HEK293 (cell line): Measurements from ENCODE around the gene TPD52L1.

Experiments used
- CTCF ChIA-PET: fragments of 350-600 bp; formaldehyde crosslinking; extraction: SDS; loops from one replicate; lab custom pipeline; 2021; ENCODE audit warnings: antibody characterized with exemption; lab: Yijun Ruan, JAX
- POLR2A ChIA-PET: fragments of 300-600 bp; formaldehyde crosslinking; extraction: SDS; loops from one replicate; lab custom pipeline; 2020; ENCODE audit warnings: antibody characterized with exemption, inconsistent platforms; lab: Yijun Ruan, JAX
- H3K27ac ChIP-seq: fragments of 200-500 bp; sonication (Bioruptor generic); 2 replicates; pipeline ENCODE4 v1.5.1; 2014; ENCODE audit warnings: low read depth, low read length, control low read depth, inconsistent platforms; ENCODE audit errors: extremely low read depth
- H3K36me3 ChIP-seq, 2 experiments: fragments of 200-500 bp in 1 of 2; sonication (Bioruptor generic) in 1 of 2; 1 replicate in 1 of 2; 2 replicates in 1 of 2; pipeline ENCODE4 v1.5.1; 2014 to 2017; ENCODE audit warnings: inconsistent platforms in 2 of 2, low read length in 2 of 2; ENCODE audit not compliant: control insufficient read depth in 2 of 2, insufficient read depth in 1 of 2
- H3K4me1 ChIP-seq: fragments of 200-500 bp; sonication (Bioruptor generic); 2 replicates; pipeline ENCODE4 v1.5.1; 2014; ENCODE audit warnings: mild to moderate bottlenecking, low read length, inconsistent platforms; ENCODE audit not compliant: control insufficient read depth, insufficient read depth
- H3K4me3 ChIP-seq: 2 replicates; pipeline ENCODE4 v1.5.1; 2011; ENCODE audit warnings: low read depth, mild to moderate bottlenecking, control low read depth, low read length, moderate library complexity
- H3K9me3 ChIP-seq: fragments of 200-500 bp; sonication (Bioruptor generic); 2 replicates; pipeline ENCODE4 v1.5.1; 2014; ENCODE audit warnings: low read depth, low read length, inconsistent platforms; ENCODE audit not compliant: control insufficient read depth, insufficient read depth
- KLF16 ChIP-seq: fragments of 450-650 bp; formaldehyde crosslinking; IDR thresholded peaks from 2 replicates; pipeline ENCODE4 v1.5.1; 2017; ENCODE audit warnings: missing biosample characterization, missing genetic modification characterization
- KLF7 ChIP-seq: fragments of 450-650 bp; formaldehyde crosslinking; IDR thresholded peaks from 2 replicates; pipeline ENCODE4 v1.5.1; 2016; ENCODE audit warnings: missing biosample characterization, missing genetic modification characterization, borderline replicate concordance
- KLF9 ChIP-seq: fragments of 450-650 bp; formaldehyde crosslinking; IDR thresholded peaks from 2 replicates; pipeline ENCODE4 v1.5.1; 2016; ENCODE audit warnings: missing biosample characterization, missing genetic modification characterization, low read depth
- MZF1 ChIP-seq: fragments of 450-650 bp; formaldehyde crosslinking; IDR thresholded peaks from 2 replicates; pipeline ENCODE4 v1.5.1; 2017; ENCODE audit warnings: missing biosample characterization, missing genetic modification characterization, borderline replicate concordance
- SCRT1 ChIP-seq: fragments of 450-650 bp; formaldehyde crosslinking; IDR thresholded peaks from 2 replicates; pipeline ENCODE4 v1.5.1; 2016; ENCODE audit warnings: missing biosample characterization, missing genetic modification characterization, borderline replicate concordance
- SCRT2 ChIP-seq: fragments of 450-650 bp; formaldehyde crosslinking; IDR thresholded peaks from 2 replicates; pipeline ENCODE4 v1.5.1; 2016; ENCODE audit warnings: missing biosample characterization, missing genetic modification characterization
- SP3 ChIP-seq: fragments of 450-650 bp; formaldehyde crosslinking; IDR thresholded peaks from 2 replicates; pipeline ENCODE4 v1.5.1; 2016; ENCODE audit warnings: missing biosample characterization, missing genetic modification characterization
- YY2 ChIP-seq: fragments of 450-650 bp; formaldehyde crosslinking; IDR thresholded peaks from 2 replicates; pipeline ENCODE4 v1.5.1; 2016; ENCODE audit warnings: missing biosample characterization, missing genetic modification characterization
- ZBTB21 ChIP-seq: fragments of 450-650 bp; formaldehyde crosslinking; IDR thresholded peaks from 2 replicates; pipeline ENCODE4 v1.5.1; 2017; ENCODE audit warnings: missing biosample characterization, missing genetic modification characterization
- ZNF16 ChIP-seq: fragments of 450-650 bp; formaldehyde crosslinking; IDR thresholded peaks from 2 replicates; pipeline ENCODE4 v1.5.1; 2016; ENCODE audit warnings: low read depth, missing biosample characterization, missing genetic modification characterization
- ZNF184 ChIP-seq: fragments of 450-650 bp; IDR thresholded peaks from 2 replicates; pipeline ENCODE4 v1.5.1; 2018; ENCODE audit warnings: missing biosample characterization, mild to moderate bottlenecking, missing genetic modification characterization
- ZNF248 ChIP-seq: fragments of 450-650 bp; formaldehyde crosslinking; IDR thresholded peaks from 2 replicates; pipeline ENCODE4 v1.5.1; 2017; ENCODE audit warnings: missing biosample characterization, missing genetic modification characterization
- ZNF274 ChIP-seq, 2 experiments: fragments of 200-500 bp in 1 of 2; fragments of 450-650 bp in 1 of 2; sonication (Bioruptor generic) in 1 of 2; formaldehyde crosslinking in 1 of 2; IDR thresholded peaks; 2 replicates each; pipeline versions ENCODE4 v1.5.1 to v1.6.1; 2014 to 2016; ENCODE audit warnings: borderline replicate concordance in 1 of 2, inconsistent platforms in 1 of 2, low read length in 1 of 2, missing biosample characterization in 1 of 2, missing genetic modification characterization in 1 of 2
- ZNF366 ChIP-seq: fragments of 450-650 bp; formaldehyde crosslinking; conservative IDR thresholded peaks from 2 replicates; pipeline ENCODE4 v1.5.1; 2016; ENCODE audit warnings: missing biosample characterization, missing genetic modification characterization
- ZNF510 ChIP-seq: fragments of 450-650 bp; formaldehyde crosslinking; IDR thresholded peaks from 2 replicates; pipeline ENCODE4 v1.5.1; 2018; ENCODE audit warnings: mild to moderate bottlenecking, missing genetic modification characterization, missing biosample characterization; ENCODE audit not compliant: insufficient replicate concordance
- ZNF521 ChIP-seq: fragments of 450-650 bp; formaldehyde crosslinking; IDR thresholded peaks from 2 replicates; pipeline ENCODE4 v1.5.1; 2017; ENCODE audit warnings: missing biosample characterization, mild to moderate bottlenecking, missing genetic modification characterization
- ZNF555 ChIP-seq: fragments of 450-650 bp; formaldehyde crosslinking; conservative IDR thresholded peaks from 2 replicates; pipeline ENCODE4 v1.5.1; 2017; ENCODE audit warnings: missing biosample characterization, mild to moderate bottlenecking, missing genetic modification characterization, inconsistent platforms
- ZNF560 ChIP-seq: fragments of 450-650 bp; formaldehyde crosslinking; IDR thresholded peaks from 2 replicates; pipeline ENCODE4 v1.5.1; 2017; ENCODE audit warnings: missing biosample characterization, missing genetic modification characterization, borderline replicate concordance
- ZNF626 ChIP-seq: fragments of 450-650 bp; sonication (Bioruptor Pico); formaldehyde crosslinking; IDR thresholded peaks from 2 replicates; pipeline ENCODE4 v1.5.1; 2018; ENCODE audit warnings: missing biosample characterization, missing genetic modification characterization, inconsistent platforms
- ZNF785 ChIP-seq: fragments of 450-650 bp; formaldehyde crosslinking; IDR thresholded peaks from 2 replicates; pipeline ENCODE4 v1.5.1; 2016; ENCODE audit warnings: missing biosample characterization, missing genetic modification characterization
- TF ChIP-seq, protein P1 (sequence below): fragments of 450-650 bp; formaldehyde crosslinking; IDR thresholded peaks from 2 replicates; pipeline ENCODE4; 2016; ENCODE audit warnings: missing biosample characterization, missing genetic modification characterization
- TF ChIP-seq, protein P2 (sequence below): sonication (generic); formaldehyde crosslinking; IDR thresholded peaks from 2 replicates; pipeline ENCODE4 v1.8.1; 2022; ENCODE audit warnings: mild to moderate bottlenecking, moderate library complexity, missing genetic modification reagents
- TF ChIP-seq, protein P3 (sequence below): fragments of 450-650 bp; IDR thresholded peaks from 2 replicates; pipeline ENCODE4 v1.5.1; 2018; ENCODE audit warnings: missing biosample characterization, mild to moderate bottlenecking, missing genetic modification characterization
- TF ChIP-seq, protein P4 (sequence below): fragments of 450-650 bp; formaldehyde crosslinking; IDR thresholded peaks from 2 replicates; pipeline ENCODE4 v1.5.1; 2016; ENCODE audit warnings: missing biosample characterization, missing genetic modification characterization

The TPD52L1 gene

DNA sequence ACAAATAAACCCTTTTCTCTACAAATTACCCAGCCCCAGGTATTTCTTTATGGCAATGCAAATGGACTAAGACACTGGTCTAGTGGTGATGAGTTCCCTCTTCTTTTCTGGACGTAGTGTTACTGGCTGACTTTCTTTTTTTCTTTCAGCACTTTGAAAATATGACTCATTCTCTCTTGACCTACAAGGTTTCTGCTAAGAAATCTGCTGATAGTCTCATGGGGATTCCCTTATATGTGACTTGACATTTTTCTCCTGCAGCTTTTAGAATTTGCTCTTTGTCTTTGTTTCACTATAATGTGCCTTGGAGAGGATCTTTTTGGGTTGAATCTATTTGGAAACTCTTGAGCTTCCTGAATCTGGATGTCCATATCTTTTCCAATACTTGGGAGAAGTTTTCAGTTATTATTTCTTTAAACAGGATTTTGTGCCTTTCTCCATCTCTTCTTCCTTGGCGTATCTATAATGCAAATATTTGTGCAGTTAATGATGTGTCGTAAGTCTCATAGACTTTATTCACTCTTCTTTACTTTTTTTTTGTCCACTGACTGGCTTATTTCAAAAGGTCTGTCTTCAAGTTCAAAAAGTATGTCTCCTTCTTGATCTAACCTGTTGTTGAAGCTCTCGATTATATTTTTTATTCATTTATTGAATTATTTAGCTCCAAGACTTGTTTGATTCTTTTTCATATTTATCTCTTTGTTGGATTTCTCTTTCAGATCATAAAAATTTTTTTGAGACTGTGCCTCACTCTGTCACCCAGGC, 42.2 kb upstream of the TPD52L1 start (continued):
- TF ChIP-seq ZNF510: peak; percentile 58
- TF ChIP-seq KLF16 (tag by site-specific recombination): no peak
- no peak for TF ChIP-seq ZNF521 (tag by site-specific recombination)
- TF ChIP-seq, protein P1, sequence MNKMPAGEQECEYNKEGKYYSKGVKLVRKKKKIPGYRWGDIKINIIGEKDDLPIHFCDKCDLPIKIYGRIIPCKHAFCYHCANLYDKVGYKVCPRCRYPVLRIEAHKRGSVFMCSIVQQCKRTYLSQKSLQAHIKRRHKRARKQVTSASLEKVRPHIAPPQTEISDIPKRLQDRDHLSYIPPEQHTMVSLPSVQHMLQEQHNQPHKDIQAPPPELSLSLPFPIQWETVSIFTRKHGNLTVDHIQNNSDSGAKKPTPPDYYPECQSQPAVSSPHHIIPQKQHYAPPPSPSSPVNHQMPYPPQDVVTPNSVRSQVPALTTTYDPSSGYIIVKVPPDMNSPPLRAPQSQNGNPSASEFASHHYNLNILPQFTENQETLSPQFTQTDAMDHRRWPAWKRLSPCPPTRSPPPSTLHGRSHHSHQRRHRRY (tag by site-specific recombination): no peak
- no peak for TF ChIP-seq ZNF560 (tag by site-specific recombination)
- TF ChIP-seq ZNF626 (tag by site-specific recombination): peak; percentile 94

DNA sequence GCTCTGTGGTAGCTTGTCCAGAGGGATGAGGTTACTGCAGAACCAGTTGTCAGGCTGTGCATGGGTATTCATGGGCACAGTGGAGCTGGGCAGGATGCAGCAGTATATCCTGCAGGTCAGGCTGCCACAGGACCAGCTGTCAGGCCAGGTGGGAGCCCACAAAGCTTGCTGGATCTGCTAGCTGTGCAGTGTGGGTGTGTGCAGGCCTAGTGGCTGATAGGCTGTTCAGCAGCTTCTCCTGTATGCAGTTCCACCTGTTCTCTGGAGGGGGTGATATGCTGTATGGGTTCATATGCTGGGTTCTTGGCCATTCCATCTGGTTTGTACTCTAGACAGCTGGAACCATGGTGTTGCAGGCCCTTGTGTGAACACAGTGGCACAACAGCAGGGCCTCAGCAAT, 40.6 kb upstream of the TPD52L1 start:
- Histone ChIP-seq H3K9me3 (no peaks in the 10 kb centered on the region), H3K27ac (no peak overlapping the region), H3K36me3 (no peaks in the 10 kb centered on the region), H3K4me1 (no peaks in the 10 kb centered on the region), H3K4me3 (no peak overlapping the region)
- ChIA-PET CTCF (interaction anchor here (1.1 to 5.0 kb wide), 12 partner anchors 10 to 256 kb away, joined by 3 to 151 read pairs (median 14); partner anchors contain the start of gene RNF217), POLR2A (interaction anchor here (1.0 kb wide), 1 partner anchor 14 kb away, joined by 3 read pairs; no protein-coding TSS in a partner anchor)
- no peak for TF ChIP-seq ZNF555 (tag by site-specific recombination)
- TF ChIP-seq, protein P2, sequence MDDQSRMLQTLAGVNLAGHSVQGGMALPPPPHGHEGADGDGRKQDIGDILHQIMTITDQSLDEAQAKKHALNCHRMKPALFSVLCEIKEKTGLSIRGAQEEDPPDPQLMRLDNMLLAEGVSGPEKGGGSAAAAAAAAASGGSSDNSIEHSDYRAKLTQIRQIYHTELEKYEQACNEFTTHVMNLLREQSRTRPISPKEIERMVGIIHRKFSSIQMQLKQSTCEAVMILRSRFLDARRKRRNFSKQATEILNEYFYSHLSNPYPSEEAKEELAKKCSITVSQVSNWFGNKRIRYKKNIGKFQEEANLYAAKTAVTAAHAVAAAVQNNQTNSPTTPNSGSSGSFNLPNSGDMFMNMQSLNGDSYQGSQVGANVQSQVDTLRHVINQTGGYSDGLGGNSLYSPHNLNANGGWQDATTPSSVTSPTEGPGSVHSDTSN (CRISPR knock-in tag): no peak
- no peak for TF ChIP-seq ZNF510
- no peak for TF ChIP-seq KLF9 (tag by site-specific recombination)
- no peak for TF ChIP-seq ZNF274 (IDR thresholded peaks at IDR 0.05; ENCODE audit: low read length)
- no peak for TF ChIP-seq ZNF274 (tag by site-specific recombination; IDR thresholded peaks at IDR 0.05; ENCODE audit: borderline replicate concordance)
- no peak for TF ChIP-seq ZNF366 (tag by site-specific recombination)
- TF ChIP-seq, protein P3, sequence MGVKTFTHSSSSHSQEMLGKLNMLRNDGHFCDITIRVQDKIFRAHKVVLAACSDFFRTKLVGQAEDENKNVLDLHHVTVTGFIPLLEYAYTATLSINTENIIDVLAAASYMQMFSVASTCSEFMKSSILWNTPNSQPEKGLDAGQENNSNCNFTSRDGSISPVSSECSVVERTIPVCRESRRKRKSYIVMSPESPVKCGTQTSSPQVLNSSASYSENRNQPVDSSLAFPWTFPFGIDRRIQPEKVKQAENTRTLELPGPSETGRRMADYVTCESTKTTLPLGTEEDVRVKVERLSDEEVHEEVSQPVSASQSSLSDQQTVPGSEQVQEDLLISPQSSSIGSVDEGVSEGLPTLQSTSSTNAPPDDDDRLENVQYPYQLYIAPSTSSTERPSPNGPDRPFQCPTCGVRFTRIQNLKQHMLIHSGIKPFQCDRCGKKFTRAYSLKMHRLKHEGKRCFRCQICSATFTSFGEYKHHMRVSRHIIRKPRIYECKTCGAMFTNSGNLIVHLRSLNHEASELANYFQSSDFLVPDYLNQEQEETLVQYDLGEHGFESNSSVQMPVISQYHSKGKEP: no peak
- TF ChIP-seq MZF1 (tag by site-specific recombination): no peak
- no peak for TF ChIP-seq ZNF16 (tag by site-specific recombination)
- TF ChIP-seq, protein P4, sequence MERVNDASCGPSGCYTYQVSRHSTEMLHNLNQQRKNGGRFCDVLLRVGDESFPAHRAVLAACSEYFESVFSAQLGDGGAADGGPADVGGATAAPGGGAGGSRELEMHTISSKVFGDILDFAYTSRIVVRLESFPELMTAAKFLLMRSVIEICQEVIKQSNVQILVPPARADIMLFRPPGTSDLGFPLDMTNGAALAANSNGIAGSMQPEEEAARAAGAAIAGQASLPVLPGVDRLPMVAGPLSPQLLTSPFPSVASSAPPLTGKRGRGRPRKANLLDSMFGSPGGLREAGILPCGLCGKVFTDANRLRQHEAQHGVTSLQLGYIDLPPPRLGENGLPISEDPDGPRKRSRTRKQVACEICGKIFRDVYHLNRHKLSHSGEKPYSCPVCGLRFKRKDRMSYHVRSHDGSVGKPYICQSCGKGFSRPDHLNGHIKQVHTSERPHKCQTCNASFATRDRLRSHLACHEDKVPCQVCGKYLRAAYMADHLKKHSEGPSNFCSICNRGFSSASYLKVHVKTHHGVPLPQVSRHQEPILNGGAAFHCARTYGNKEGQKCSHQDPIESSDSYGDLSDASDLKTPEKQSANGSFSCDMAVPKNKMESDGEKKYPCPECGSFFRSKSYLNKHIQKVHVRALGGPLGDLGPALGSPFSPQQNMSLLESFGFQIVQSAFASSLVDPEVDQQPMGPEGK (tag by site-specific recombination): no peak
- TF ChIP-seq SCRT2 (tag by site-specific recombination): no peak
- TF ChIP-seq ZNF785 (tag by site-specific recombination): no peak
- TF ChIP-seq ZNF184: no peak
- TF ChIP-seq YY2 (tag by site-specific recombination): no peak
- no peak for TF ChIP-seq ZBTB21
- TF ChIP-seq ZNF248: no peak
- TF ChIP-seq SP3: no peak
- TF ChIP-seq KLF7 (tag by site-specific recombination): no peak
- TF ChIP-seq SCRT1 (tag by site-specific recombination): no peak
